ENCODE results near the gene B3GLCT. TPM values are rescaled to one million over a fixed set of nuclear protein-coding genes. Genes with fewer than 3 reads are reported as not detected.

The B3GLCT gene
- total and polyA plus RNA-seq, 2 experiments from 2014 or later: 2.2 to 4.4 TPM

GRCh38 chr13:31286930-31287329 lies 87.2 kb downstream of the B3GLCT start (continued):
- TF ChIP-seq ETS1 (IDR thresholded peaks at IDR 0.05) (no peak), ZNF331 (CRISPR knock-in tag; IDR thresholded peaks at IDR 0.05; ENCODE audit: low read depth) (no peak), JUNB (IDR thresholded peaks at IDR 0.05; ENCODE audit: unreplicated experiment) (no peak), EZH2phosphoT487 (IDR thresholded peaks at IDR 0.05; ENCODE audit: unreplicated experiment) (no peak), POLR2AphosphoS5 (IDR thresholded peaks at IDR 0.05; ENCODE audit: low read depth) (no peak), STAT1 (IDR thresholded peaks at IDR 0.05; ENCODE audit: unreplicated experiment) (no peak), ZNF462 (CRISPR knock-in tag; IDR thresholded peaks at IDR 0.05) (no peak)

GRCh38 chr13:31301119-31301518 lies 101.3 kb downstream of the B3GLCT start:
- peaks cover 52% of the 10 kb centered on the region for H3K36me3 Mint-ChIP-seq (ENCODE audit: low read depth)
- Histone ChIP-seq H3K9me2 (ENCODE audit: insufficient read depth) (no peaks in the 10 kb centered on the region), H3K79me2 (replicated peaks; ENCODE audit: insufficient read depth) (no peaks in the 10 kb centered on the region), H3K27ac (ENCODE audit: low read depth) (no peak overlapping the region), H3K27me3 (ENCODE audit: insufficient read depth) (no peaks in the 10 kb centered on the region), H3K4me2 (no peak overlapping the region), H3K36me3 (ENCODE audit: insufficient read depth) (no peaks in the 10 kb centered on the region; the same call in 1 of the 2 replicates), H3K4me1 (ENCODE audit: insufficient read depth) (no peaks in the 10 kb centered on the region), H3K4me3 (no peak overlapping the region), H3F3A (replicated peaks; ENCODE audit: low read depth) (no peaks in the 10 kb centered on the region), H4K20me1 (replicated peaks; ENCODE audit: insufficient read depth) (no peaks in the 10 kb centered on the region), H2AFZ (no peak overlapping the region)
- peaks cover 4% of the 10 kb centered on the region for H3K27me3 Mint-ChIP-seq (ENCODE audit: insufficient read depth, low read depth, poor library complexity)
- TF ChIP-seq ZNF114 (CRISPR knock-in tag; IDR thresholded peaks at IDR 0.05) (no peak), ZNF331 (CRISPR knock-in tag; IDR thresholded peaks at IDR 0.05; ENCODE audit: low read depth) (no peak)
- H3K27ac Mint-ChIP-seq: no peak overlapping the region
- peaks cover 12% of the 10 kb centered on the region for H3K4me1 Mint-ChIP-seq
- no peak for ATAC-seq
- peaks cover 35% of the 10 kb centered on the region for H3K9me3 Mint-ChIP-seq
- H3K4me3 Mint-ChIP-seq: no peak overlapping the region
- no peak for DNase-seq (ENCODE audit: low spot score)
